ENCODE results near the gene ZIC1.

DNA sequence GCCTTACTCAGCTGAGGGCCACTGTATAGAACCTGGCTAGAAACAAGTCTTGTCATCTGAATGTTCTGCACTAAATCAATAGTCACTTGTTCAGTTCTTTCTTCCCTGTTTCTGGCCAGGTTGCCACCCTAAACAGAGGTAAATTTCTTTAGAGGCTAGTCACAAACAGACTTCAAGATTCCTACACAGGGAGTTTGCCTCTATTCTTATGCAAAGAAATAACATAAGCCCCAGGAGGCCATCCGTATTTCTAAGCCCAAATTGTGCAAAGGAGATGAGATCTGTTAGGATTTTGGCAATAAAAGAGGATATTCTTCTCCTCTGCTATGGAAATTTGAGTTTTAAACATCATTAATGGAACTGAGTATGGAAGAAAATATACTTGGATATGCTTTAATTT is 7.7 kb upstream of the ZIC1 start:
- TF ChIP-seq, protein P1, sequence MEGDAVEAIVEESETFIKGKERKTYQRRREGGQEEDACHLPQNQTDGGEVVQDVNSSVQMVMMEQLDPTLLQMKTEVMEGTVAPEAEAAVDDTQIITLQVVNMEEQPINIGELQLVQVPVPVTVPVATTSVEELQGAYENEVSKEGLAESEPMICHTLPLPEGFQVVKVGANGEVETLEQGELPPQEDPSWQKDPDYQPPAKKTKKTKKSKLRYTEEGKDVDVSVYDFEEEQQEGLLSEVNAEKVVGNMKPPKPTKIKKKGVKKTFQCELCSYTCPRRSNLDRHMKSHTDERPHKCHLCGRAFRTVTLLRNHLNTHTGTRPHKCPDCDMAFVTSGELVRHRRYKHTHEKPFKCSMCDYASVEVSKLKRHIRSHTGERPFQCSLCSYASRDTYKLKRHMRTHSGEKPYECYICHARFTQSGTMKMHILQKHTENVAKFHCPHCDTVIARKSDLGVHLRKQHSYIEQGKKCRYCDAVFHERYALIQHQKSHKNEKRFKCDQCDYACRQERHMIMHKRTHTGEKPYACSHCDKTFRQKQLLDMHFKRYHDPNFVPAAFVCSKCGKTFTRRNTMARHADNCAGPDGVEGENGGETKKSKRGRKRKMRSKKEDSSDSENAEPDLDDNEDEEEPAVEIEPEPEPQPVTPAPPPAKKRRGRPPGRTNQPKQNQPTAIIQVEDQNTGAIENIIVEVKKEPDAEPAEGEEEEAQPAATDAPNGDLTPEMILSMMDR (IDR thresholded peaks at IDR 0.05), result no peak
- TF ChIP-seq ZFX (IDR thresholded peaks at IDR 0.05; ENCODE audit: borderline replicate concordance), result no peak
